ENCODE data around the gene CYRIA. TPM values are rescaled to one million over a fixed set of nuclear protein-coding genes. Genes with fewer than 3 reads are reported as not detected.

The CYRIA gene
- total RNA-seq, 4 donors from 2014 or later, result 1.8 to 4.0 (median 3.7) TPM

DNA sequence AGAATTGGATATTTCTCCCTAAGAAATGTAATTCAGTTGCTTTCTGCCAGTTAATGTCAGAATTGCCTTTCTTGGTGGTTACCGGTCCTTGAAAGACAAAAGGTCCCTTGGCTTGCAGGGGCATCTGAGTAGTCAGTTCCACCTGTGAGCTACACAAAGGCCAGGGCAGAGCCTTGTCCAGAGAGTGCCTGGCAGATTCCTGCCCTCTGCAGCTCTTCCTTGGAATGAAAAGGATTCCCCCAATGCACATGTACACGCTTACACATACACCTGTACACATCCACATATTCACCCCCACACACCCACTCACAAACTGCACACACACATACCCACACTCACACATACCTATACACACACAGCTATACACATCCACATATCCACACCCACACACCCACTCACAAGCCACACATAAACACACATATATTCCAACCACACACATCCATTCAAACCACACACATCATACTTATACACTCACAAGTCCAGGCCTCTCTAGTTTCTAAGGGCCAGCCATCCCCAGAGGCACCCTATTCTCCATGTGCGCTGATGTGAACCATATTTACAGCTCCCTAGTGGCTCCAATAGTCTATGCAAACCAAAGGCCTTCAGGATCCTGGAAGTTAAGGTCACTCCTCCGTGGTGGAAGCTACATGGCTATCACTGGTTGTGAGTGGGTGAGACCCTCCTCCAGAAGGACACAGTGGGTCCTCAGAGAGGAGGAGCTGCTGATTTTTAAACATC lies 9.6 kb downstream of the CYRIA start:
- Histone ChIP-seq H3K36me3 (no peaks in the 10 kb centered on the region), H3K27me3 (no peaks in the 10 kb centered on the region), H3K27ac (no peak overlapping the region), H3K4me3 (no peak overlapping the region), H3K9me3 (no peaks in the 10 kb centered on the region), H3K4me1 (peaks cover 35% of the 10 kb centered on the region)
- WGBS, result 84% methylated on average over 4 of the region's 4 CpGs
- TF ChIP-seq POLR2AphosphoS5 (IDR thresholded peaks at IDR 0.05), result no peak
- TF ChIP-seq, protein P1, sequence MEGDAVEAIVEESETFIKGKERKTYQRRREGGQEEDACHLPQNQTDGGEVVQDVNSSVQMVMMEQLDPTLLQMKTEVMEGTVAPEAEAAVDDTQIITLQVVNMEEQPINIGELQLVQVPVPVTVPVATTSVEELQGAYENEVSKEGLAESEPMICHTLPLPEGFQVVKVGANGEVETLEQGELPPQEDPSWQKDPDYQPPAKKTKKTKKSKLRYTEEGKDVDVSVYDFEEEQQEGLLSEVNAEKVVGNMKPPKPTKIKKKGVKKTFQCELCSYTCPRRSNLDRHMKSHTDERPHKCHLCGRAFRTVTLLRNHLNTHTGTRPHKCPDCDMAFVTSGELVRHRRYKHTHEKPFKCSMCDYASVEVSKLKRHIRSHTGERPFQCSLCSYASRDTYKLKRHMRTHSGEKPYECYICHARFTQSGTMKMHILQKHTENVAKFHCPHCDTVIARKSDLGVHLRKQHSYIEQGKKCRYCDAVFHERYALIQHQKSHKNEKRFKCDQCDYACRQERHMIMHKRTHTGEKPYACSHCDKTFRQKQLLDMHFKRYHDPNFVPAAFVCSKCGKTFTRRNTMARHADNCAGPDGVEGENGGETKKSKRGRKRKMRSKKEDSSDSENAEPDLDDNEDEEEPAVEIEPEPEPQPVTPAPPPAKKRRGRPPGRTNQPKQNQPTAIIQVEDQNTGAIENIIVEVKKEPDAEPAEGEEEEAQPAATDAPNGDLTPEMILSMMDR (IDR thresholded peaks at IDR 0.05), result no peak
- no peak for TF ChIP-seq POLR2A (IDR thresholded peaks at IDR 0.05)
- TF ChIP-seq EP300 (IDR thresholded peaks at IDR 0.05), result no peak
- DNase-seq (ENCODE audit: low spot score in 2 of 2), result no peak

DNA sequence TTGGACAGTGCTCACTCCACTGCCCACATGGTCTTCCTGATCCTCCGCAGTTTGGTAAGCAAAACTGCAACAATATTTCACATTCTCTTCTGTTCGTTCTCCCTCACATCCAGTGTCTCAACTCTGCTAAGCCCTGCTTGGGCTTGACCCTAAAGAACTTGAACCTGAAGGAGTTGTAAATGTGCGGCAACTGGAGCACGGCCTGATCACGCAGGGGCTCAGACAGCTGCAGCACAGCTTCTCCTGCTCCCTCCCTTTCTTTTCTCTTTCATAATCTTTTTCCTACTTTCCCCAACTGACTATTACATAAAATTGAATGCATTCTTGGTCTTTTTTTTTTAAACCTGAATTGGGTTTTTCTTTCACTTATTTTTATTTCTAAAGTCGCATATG lies 10.2 kb downstream of the CYRIA start:
- TF ChIP-seq, protein P1 (IDR thresholded peaks at IDR 0.05), result no peak
- no peak for TF ChIP-seq POLR2A (IDR thresholded peaks at IDR 0.05)
- TF ChIP-seq POLR2AphosphoS5 (IDR thresholded peaks at IDR 0.05), result no peak
- TF ChIP-seq EP300 (IDR thresholded peaks at IDR 0.05), result no peak
- no peak overlapping the region for H3K27ac ChIP-seq
- H3K36me3 ChIP-seq, result no peaks in the 10 kb centered on the region
- H3K9me3 ChIP-seq, result no peaks in the 10 kb centered on the region
- no peak for DNase-seq (ENCODE audit: low spot score in 2 of 2)
- peaks cover 39% of the 10 kb centered on the region for H3K4me1 ChIP-seq
- 90% methylated on average over 6 of the region's 6 CpGs for WGBS
- no peak overlapping the region for H3K4me3 ChIP-seq
- no peaks in the 10 kb centered on the region for H3K27me3 ChIP-seq

- no peak for DNase-seq (ENCODE audit: low spot score in 2 of 2)
- peaks cover 44% of the 10 kb centered on the region for H3K4me1 ChIP-seq
- H3K9me3 ChIP-seq, result no peaks in the 10 kb centered on the region
- WGBS, result 74% methylated on average over 4 of the region's 4 CpGs
- no peaks in the 10 kb centered on the region for H3K27me3 ChIP-seq
- TF ChIP-seq, protein P1 (IDR thresholded peaks at IDR 0.05), result no peak
- TF ChIP-seq EP300 (IDR thresholded peaks at IDR 0.05) (no peak), POLR2A (IDR thresholded peaks at IDR 0.05) (no peak), POLR2AphosphoS5 (IDR thresholded peaks at IDR 0.05) (no peak)
- H3K36me3 ChIP-seq, result no peaks in the 10 kb centered on the region
- no peak overlapping the region for H3K27ac ChIP-seq
- no peak overlapping the region for H3K4me3 ChIP-seq
Observed at GRCh38 chr2:16654833-16655444, 10.7 kb downstream of the CYRIA start.

GRCh38 chr2:16653799-16654198 lies 11.8 kb downstream of the CYRIA start:
- Histone ChIP-seq H3K27ac (no peak overlapping the region), H3K27me3 (no peaks in the 10 kb centered on the region), H3K9me3 (no peaks in the 10 kb centered on the region), H3K36me3 (no peaks in the 10 kb centered on the region), H3K4me3 (no peak overlapping the region), H3K4me1 (peaks cover 47% of the 10 kb centered on the region)
- DNase-seq (ENCODE audit: low spot score in 2 of 2), result no peak
- 92% methylated on average over 4 of the region's 4 CpGs for WGBS
- TF ChIP-seq POLR2AphosphoS5 (IDR thresholded peaks at IDR 0.05) (no peak), EP300 (IDR thresholded peaks at IDR 0.05) (no peak), POLR2A (IDR thresholded peaks at IDR 0.05) (no peak)
- TF ChIP-seq, protein P1 (IDR thresholded peaks at IDR 0.05), result no peak

DNA sequence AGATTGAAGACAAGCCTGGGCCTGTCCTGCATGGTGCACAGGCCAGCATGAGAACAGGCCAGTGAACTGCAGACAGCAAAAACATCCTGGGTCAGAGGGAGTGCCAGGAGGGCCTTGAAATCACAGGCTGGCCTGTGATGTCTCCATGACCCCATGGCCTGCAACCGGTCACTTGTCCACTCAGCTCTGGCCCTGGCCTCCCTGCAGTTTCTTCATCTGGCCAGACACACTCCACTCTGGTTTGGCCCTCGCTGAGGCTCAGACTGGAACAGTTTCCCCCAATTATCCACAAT lies 12.6 kb downstream of the CYRIA start:
- no peak overlapping the region for H3K4me3 ChIP-seq
- WGBS, result 72% methylated on average over 2 of the region's 2 CpGs
- no peaks in the 10 kb centered on the region for H3K36me3 ChIP-seq
- H3K27ac ChIP-seq, result no peak overlapping the region
- H3K9me3 ChIP-seq, result no peaks in the 10 kb centered on the region
- H3K27me3 ChIP-seq, result no peaks in the 10 kb centered on the region
- H3K4me1 ChIP-seq, result peaks cover 47% of the 10 kb centered on the region
- TF ChIP-seq EP300 (IDR thresholded peaks at IDR 0.05), result no peak
- no peak for TF ChIP-seq POLR2AphosphoS5 (IDR thresholded peaks at IDR 0.05)
- TF ChIP-seq POLR2A (IDR thresholded peaks at IDR 0.05), result no peak
- TF ChIP-seq, protein P1 (IDR thresholded peaks at IDR 0.05), result no peak
- DNase-seq (ENCODE audit: low spot score in 2 of 2), result no peak

Data from suprapubic skin (tissue), 4 donors.